GM12878 (cell line): Measurements from ENCODE around the gene METTL5. TPM values are rescaled to one million over a fixed set of nuclear protein-coding genes. Genes with fewer than 3 reads are reported as not detected.

Experiments used
- ATF2 ChIP-seq: IDR thresholded peaks from 2 replicates; pipeline ENCODE4 v1.6.1; 2012; ENCODE audit warnings: low read length, inconsistent platforms
- BCL3 ChIP-seq: IDR thresholded peaks from 2 replicates; pipeline ENCODE4 v1.6.1; 2011; ENCODE audit warnings: borderline replicate concordance, low read depth, mild to moderate bottlenecking, moderate library complexity, low read length; ENCODE audit not compliant: insufficient read depth, poor library complexity, severe bottlenecking
- CREM ChIP-seq: IDR thresholded peaks from 2 replicates; pipeline ENCODE4 v1.6.1; 2014; ENCODE audit warnings: antibody characterized with exemption, low read depth
- HDGF ChIP-seq: fragments of 450-650 bp; IDR thresholded peaks from 2 replicates; pipeline ENCODE4 v1.6.1; 2016; ENCODE audit warnings: antibody characterized with exemption
- IRF3 ChIP-seq: fragments of 450-650 bp; IDR thresholded peaks from 2 replicates; pipeline ENCODE4 v1.6.1; 2014; ENCODE audit warnings: mild to moderate bottlenecking
- MEF2B ChIP-seq: fragments of 450-650 bp; IDR thresholded peaks from 2 replicates; pipeline ENCODE4 v1.6.1; 2018; ENCODE audit warnings: mild to moderate bottlenecking, moderate library complexity; ENCODE audit not compliant: partially characterized antibody, poor library complexity, severe bottlenecking
- NBN ChIP-seq: fragments of 450-650 bp; IDR thresholded peaks from 2 replicates; pipeline ENCODE4 v1.6.1; 2016
- NFYA ChIP-seq: IDR thresholded peaks from 2 replicates; pipeline ENCODE4 v1.6.1; 2011; ENCODE audit warnings: low read depth, mild to moderate bottlenecking, low read length, improper control_type of control experiment, borderline replicate concordance
- NKRF ChIP-seq: fragments of 450-650 bp; conservative IDR thresholded peaks from 2 replicates; pipeline ENCODE4 v1.6.1; 2017; ENCODE audit warnings: mild to moderate bottlenecking, moderate library complexity
- NR2C2 ChIP-seq: IDR thresholded peaks from 2 replicates; pipeline ENCODE4 v1.6.1; 2011; ENCODE audit warnings: borderline replicate concordance, low read depth; ENCODE audit not compliant: control insufficient read depth, insufficient read length
- NRF1 ChIP-seq: conservative IDR thresholded peaks from 2 replicates; pipeline ENCODE4 v1.6.1; 2011; ENCODE audit warnings: mild to moderate bottlenecking, low read depth, low read length, improper control_type of control experiment
- PKNOX1 ChIP-seq: fragments of 450-650 bp; IDR thresholded peaks from 2 replicates; pipeline ENCODE4 v1.6.1; 2016; ENCODE audit warnings: mild to moderate bottlenecking
- RELB ChIP-seq: fragments of 450-650 bp; IDR thresholded peaks from 2 replicates; pipeline ENCODE4 v1.6.1; 2017; ENCODE audit warnings: low read depth, mild to moderate bottlenecking, moderate library complexity
- RFX5 ChIP-seq: IDR thresholded peaks from 2 replicates; pipeline ENCODE4 v1.6.1; 2011; ENCODE audit warnings: low read depth, low read length, improper control_type of control experiment
- TAF1 ChIP-seq: IDR thresholded peaks from 2 replicates; pipeline ENCODE4 v1.6.1; 2011; ENCODE audit warnings: mild to moderate bottlenecking, low read depth, low read length, borderline replicate concordance
- TCF3 ChIP-seq: IDR thresholded peaks from 2 replicates; pipeline ENCODE4 v1.6.1; 2012; ENCODE audit warnings: low read depth, mild to moderate bottlenecking, low read length, borderline replicate concordance; ENCODE audit not compliant: insufficient read depth
- USF2 ChIP-seq: IDR thresholded peaks from 2 replicates; pipeline ENCODE4 v1.6.1; 2011; ENCODE audit warnings: low read depth, low read length, improper control_type of control experiment, borderline replicate concordance
- ZNF384 ChIP-seq: IDR thresholded peaks from 2 replicates; pipeline ENCODE4 v1.6.1; 2012; ENCODE audit warnings: low read depth, mild to moderate bottlenecking, low read length, improper control_type of control experiment, borderline replicate concordance
- polyA plus RNA-seq, 11 experiments: library from polyadenylated mRNA; depleted of rRNA in 4 of 11; unstranded in 6 of 11; stranded (reverse) in 5 of 11; fragments of >200 nt; fragmentation: Nextera tagmentation in 4 of 11; fragmentation: Illumina TruSeq in 1 of 11; extraction: Ambion mirVana in 4 of 11; extraction: Trizol in 1 of 11; gene quantifications; 1 replicate in 1 of 11; 2 replicates in 10 of 11; pipeline versions ENCODE4 v1.2.1 to v1.2.3, GENCODE V29; 2011 to 2016; ENCODE audit warnings: inconsistent platforms in 2 of 11, missing spikeins in 2 of 11, low read depth in 1 of 11
- total RNA-seq, 4 experiments: library from RNA; depleted of rRNA in 3 of 4; stranded (reverse); fragments of >200 nt in 3 of 4; fragmentation: Illumina TruSeq in 1 of 4; extraction: Trizol in 1 of 4; gene quantifications; 2 replicates each; pipeline versions ENCODE4 v1.2.1 to v1.2.3, GENCODE V29; 2013 to 2021

METTL5 gene
- total and polyA plus RNA-seq, 10 of the 15 experiments (the other 5 are each of a cell fraction or from before 2014, with no cell fraction given), result 55.0 to 204 (median 87.4) TPM

- TF ChIP-seq USF2 (no peak), RELB (0 out of 2 replicates have a peak, but pooled peaks have one; percentile 16), HDGF (peak; percentile 71; the same call in 1 of the 2 replicates), CREM (peak; percentile 43; the same call in 1 of the 2 replicates), ZNF384 (peak; percentile 91), NKRF (peak; percentile 93), NRF1 (peak; percentile 93), NBN (peak; percentile 80; the same call in 1 of the 2 replicates), IRF3 (no peak), TCF3 (no peak), TAF1 (peak; percentile 57; the same call in 1 of the 2 replicates), ATF2 (no peak), MEF2B (no peak), NFYA (no peak), NR2C2 (no peak), RFX5 (no peak), BCL3 (peak; percentile 48), PKNOX1 (no peak)
Observed at GRCh38 chr2:169798718-169799592, 25.8 kb downstream of the METTL5 start, which contains the start of gene SSB (continued).
